SK-N-SH (cell line): ENCODE data around the gene ATF7IP2.

Experiments used
- JUND ChIP-seq: IDR thresholded peaks from 2 replicates; pipeline ENCODE4 v1.4.0; 2012
- POLR2AphosphoS5 ChIP-seq: IDR thresholded peaks from 2 replicates; pipeline ENCODE4 v1.6.1; 2012; ENCODE audit warnings: low read depth, low read length
- RCOR1 ChIP-seq: fragments of 150-350 bp; IDR thresholded peaks from 2 replicates; pipeline ENCODE4 v1.6.1; 2017; ENCODE audit warnings: antibody characterized with exemption, low read length
- TCF12 ChIP-seq: IDR thresholded peaks from 2 replicates; pipeline ENCODE4 v1.4.0; 2012
- TF ChIP-seq, protein P1 (sequence below): fragments of 200-600 bp; sonication (generic); IDR thresholded peaks from 2 replicates; pipeline ENCODE4 v1.6.1; 2017; ENCODE audit warnings: antibody characterized with exemption, mild to moderate bottlenecking, moderate library complexity

DNA sequence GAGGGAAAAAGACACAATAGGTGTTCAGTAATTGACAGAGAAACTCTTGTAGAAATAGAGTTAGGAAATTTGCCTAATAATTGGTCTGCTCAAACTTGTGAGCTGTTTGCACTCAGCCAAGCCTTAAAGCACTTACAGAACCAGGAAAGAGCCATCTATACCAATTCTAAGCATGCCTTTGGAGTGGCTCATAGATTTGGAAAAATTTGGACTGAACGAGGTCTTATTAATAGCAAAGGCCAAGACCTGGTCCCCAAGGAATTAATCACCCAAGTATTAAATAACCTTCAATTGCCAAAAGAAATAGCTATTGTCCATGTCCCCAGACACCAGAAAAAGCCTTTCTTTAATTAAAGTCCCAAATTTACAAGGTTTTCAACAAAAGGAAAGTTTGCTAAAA, 104.3 kb downstream of the ATF7IP2 start:
- TF ChIP-seq, protein P1, sequence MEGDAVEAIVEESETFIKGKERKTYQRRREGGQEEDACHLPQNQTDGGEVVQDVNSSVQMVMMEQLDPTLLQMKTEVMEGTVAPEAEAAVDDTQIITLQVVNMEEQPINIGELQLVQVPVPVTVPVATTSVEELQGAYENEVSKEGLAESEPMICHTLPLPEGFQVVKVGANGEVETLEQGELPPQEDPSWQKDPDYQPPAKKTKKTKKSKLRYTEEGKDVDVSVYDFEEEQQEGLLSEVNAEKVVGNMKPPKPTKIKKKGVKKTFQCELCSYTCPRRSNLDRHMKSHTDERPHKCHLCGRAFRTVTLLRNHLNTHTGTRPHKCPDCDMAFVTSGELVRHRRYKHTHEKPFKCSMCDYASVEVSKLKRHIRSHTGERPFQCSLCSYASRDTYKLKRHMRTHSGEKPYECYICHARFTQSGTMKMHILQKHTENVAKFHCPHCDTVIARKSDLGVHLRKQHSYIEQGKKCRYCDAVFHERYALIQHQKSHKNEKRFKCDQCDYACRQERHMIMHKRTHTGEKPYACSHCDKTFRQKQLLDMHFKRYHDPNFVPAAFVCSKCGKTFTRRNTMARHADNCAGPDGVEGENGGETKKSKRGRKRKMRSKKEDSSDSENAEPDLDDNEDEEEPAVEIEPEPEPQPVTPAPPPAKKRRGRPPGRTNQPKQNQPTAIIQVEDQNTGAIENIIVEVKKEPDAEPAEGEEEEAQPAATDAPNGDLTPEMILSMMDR, result no peak
- TF ChIP-seq JUND (no peak), POLR2AphosphoS5 (no peak), RCOR1 (no peak), TCF12 (no peak)
